Fibroblast of mammary gland (primary cell): ENCODE measurements around the gene WWOX.

Source experiments
- DNase-seq: peaks from one replicate; pipeline ENCODE4 v3.0.0-alpha.2; 2010; ENCODE audit warnings: low read depth
- H3K4me3 ChIP-seq: 2 replicates; pipeline ENCODE4 v1.5.1; 2011; ENCODE audit warnings: low read depth, mild to moderate bottlenecking, low read length, moderate library complexity; ENCODE audit not compliant: control insufficient read depth
- TF ChIP-seq, protein P1 (sequence below): conservative IDR thresholded peaks from 2 replicates; pipeline ENCODE4 v1.5.1; 2011; ENCODE audit warnings: low read depth, low read length, inconsistent platforms; ENCODE audit not compliant: control insufficient read depth, insufficient read depth

WWOX gene

GRCh38 chr16:79079656-79080420, 980.4 kb downstream of the WWOX start:
- TF ChIP-seq, protein P1, sequence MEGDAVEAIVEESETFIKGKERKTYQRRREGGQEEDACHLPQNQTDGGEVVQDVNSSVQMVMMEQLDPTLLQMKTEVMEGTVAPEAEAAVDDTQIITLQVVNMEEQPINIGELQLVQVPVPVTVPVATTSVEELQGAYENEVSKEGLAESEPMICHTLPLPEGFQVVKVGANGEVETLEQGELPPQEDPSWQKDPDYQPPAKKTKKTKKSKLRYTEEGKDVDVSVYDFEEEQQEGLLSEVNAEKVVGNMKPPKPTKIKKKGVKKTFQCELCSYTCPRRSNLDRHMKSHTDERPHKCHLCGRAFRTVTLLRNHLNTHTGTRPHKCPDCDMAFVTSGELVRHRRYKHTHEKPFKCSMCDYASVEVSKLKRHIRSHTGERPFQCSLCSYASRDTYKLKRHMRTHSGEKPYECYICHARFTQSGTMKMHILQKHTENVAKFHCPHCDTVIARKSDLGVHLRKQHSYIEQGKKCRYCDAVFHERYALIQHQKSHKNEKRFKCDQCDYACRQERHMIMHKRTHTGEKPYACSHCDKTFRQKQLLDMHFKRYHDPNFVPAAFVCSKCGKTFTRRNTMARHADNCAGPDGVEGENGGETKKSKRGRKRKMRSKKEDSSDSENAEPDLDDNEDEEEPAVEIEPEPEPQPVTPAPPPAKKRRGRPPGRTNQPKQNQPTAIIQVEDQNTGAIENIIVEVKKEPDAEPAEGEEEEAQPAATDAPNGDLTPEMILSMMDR, result no peak
- DNase-seq, result no peak
- H3K4me3 ChIP-seq, result no peak overlapping the region

GRCh38 chr16:79081297-79082066, 982.0 kb downstream of the WWOX start:
- TF ChIP-seq, protein P1, result no peak
- H3K4me3 ChIP-seq, result no peak overlapping the region
- no peak for DNase-seq

DNA sequence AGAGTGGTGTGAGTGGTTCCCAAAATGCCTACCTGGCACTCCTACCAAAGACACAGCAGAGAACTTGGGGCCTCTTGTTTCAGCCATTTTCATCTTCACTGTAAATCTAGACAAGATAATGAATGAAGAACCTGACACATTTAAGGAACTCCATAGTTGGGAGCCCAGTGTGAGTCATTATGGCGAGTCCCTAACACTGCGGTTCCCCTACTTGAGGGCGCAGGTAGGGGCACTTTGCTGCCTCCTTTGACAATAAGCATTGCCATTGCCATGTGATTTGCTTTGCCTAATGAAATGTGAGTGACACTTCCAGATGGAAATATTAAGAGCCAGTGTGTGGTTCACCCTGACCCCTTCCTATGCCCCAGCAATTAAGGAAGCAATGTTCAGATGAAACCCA, 983.5 kb downstream of the WWOX start:
- DNase-seq, result no peak
- H3K4me3 ChIP-seq, result no peak overlapping the region
- TF ChIP-seq, protein P1, result no peak

DNA sequence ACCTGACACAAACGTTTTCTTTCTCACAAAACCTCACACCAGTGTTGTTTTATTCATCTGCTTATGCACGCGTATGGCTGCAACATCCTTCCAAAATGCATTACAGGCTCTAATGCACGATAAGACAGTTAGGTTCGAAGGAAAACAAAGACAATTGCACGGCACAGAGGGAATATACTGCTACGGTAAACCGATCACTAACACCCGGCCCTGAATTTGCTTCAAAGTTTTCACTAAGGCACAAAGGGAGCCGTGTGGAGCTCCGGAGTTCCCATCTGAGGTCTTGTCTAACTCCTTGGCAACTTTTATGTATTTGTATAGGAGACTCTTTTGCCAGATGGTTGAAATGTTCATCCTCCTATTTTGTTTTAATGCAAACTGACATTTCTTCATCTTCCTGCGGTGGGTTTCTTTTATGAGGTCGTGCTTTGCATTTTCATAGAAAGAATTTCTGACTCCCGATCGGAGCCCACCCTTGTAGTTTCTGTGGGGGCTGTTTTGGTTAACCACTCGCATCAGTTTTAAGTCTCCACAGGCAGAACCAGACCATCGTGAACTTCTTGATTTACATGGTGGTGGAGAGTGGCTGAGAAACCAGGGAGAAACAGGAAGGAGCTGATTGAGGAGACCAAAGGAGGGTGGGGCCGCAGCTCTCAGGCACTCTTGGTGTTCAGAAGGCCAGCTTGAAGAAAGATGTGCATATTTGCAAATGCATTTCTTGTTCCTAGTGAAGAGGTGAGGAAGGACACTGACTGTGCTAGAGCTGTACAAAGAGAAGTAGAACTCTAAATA, 984.2 kb downstream of the WWOX start:
- no peak for DNase-seq
- TF ChIP-seq, protein P1, result no peak
- no peak overlapping the region for H3K4me3 ChIP-seq

DNA sequence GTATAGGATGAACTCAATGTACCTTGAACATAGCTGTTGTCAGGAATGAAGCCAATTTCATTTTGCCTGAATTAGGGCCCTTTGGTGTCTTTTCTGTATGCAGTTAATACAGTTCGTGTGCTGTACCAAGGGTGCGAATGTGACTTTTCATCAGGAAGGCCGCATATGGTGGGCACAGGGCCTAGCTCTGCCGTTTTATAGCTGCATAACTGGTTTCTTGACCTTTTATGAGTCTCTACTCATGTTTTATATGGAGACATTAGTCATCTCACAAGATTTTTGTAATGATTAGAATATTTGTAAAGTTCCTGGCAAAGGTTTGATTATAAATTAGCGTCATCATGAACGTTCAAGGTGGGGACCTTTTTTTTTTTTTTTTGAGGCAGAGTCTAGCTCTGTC, 989.5 kb downstream of the WWOX start:
- no peak overlapping the region for H3K4me3 ChIP-seq
- no peak for DNase-seq
- TF ChIP-seq, protein P1, result no peak

- no peak overlapping the region for H3K4me3 ChIP-seq
- peak; percentile 15 for DNase-seq
- TF ChIP-seq, protein P1, result no peak
Observed at GRCh38 chr16:79089735-79090284, 990.4 kb downstream of the WWOX start.
